Esophagus squamous epithelium (tissue), 4 donors: Measurements from ENCODE around the gene EVPLL.

Source experiments
- POLR2A ChIP-seq, 4 donors: fragments of 450-650 bp; IDR thresholded peaks; one replicate each; pipeline ENCODE4 v1.6.1; 2017; ENCODE audit warnings: antibody characterized with exemption in 4 of 4, mild to moderate bottlenecking in 4 of 4, moderate library complexity in 3 of 4
- TF ChIP-seq, protein P1 (sequence below), 6 experiments: fragments of 450-650 bp in 4 of 6; fragments of 200-600 bp in 2 of 6; sonication (generic) in 2 of 6; IDR thresholded peaks; one replicate each; pipeline ENCODE4 v1.5.1; 2016 to 2019; ENCODE audit warnings: antibody characterized with exemption in 6 of 6, mild to moderate bottlenecking in 4 of 6, moderate library complexity in 4 of 6

DNA sequence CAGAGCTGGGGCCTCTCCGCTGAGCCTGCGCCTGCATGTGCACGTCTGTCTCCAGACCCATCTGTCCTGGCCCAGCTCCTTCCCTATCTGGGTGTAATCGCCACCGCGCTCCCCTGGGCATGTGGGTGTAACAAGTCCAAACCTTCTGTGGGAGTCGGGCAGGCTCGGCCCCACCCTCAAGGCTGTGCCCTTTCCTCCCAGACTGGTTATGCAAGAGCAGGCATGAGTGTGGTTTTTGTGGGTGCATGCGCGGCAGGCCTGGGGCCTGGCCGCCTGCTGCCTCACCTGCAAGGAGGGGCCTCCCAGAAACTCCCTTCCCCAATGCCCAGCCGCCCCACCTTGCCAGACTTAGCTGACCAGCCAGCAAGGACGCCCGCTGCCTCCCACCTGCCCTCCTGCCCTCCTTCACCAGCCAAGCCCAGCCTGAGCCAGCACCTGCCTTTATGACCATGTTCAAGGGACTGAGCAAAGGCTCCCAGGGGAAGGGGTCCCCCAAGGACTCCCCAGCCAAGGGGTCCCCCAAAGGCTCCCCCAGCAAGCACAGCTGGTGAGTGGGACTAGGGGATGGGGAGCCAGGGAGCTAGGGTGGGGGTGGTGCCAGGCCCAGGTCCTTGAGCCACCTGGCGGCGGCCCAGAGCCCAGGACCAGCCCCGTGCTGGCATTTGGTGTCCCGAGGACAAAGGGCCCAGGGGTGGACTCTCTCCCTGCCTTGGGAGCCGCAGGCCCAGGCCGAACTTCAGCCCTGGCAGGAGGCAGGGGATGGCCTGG lies at the start of gene EVPLL:
- TF ChIP-seq, protein P1, sequence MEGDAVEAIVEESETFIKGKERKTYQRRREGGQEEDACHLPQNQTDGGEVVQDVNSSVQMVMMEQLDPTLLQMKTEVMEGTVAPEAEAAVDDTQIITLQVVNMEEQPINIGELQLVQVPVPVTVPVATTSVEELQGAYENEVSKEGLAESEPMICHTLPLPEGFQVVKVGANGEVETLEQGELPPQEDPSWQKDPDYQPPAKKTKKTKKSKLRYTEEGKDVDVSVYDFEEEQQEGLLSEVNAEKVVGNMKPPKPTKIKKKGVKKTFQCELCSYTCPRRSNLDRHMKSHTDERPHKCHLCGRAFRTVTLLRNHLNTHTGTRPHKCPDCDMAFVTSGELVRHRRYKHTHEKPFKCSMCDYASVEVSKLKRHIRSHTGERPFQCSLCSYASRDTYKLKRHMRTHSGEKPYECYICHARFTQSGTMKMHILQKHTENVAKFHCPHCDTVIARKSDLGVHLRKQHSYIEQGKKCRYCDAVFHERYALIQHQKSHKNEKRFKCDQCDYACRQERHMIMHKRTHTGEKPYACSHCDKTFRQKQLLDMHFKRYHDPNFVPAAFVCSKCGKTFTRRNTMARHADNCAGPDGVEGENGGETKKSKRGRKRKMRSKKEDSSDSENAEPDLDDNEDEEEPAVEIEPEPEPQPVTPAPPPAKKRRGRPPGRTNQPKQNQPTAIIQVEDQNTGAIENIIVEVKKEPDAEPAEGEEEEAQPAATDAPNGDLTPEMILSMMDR (IDR thresholded peaks at IDR 0.05) = no peak
- peak in 3 of 4 donors; percentile 25 to 55 (median 32) for TF ChIP-seq POLR2A (IDR thresholded peaks at IDR 0.05)
